SK-N-SH treated with all-trans-retinoic acid at 6 μM for 48 hours (cell line): ENCODE measurements around the gene SLC24A1.

Experiments
- ATAC-seq: fragments of 200-7000 bp; cut with Tn5 transposase; 3 replicates; pipeline ENCODE4 v1.9.1; 2020; ENCODE audit warnings: mild to moderate bottlenecking, moderate library complexity
- ARNTL ChIP-seq: fragments of 450-650 bp; formaldehyde crosslinking; IDR thresholded peaks from 2 replicates; pipeline ENCODE4 v1.5.0; 2020; ENCODE audit warnings: low read depth, mild to moderate bottlenecking, moderate library complexity, borderline replicate concordance
- BACH2 ChIP-seq: fragments of 250-450 bp; sonication (Bioruptor Pico); IDR thresholded peaks from 2 replicates; pipeline ENCODE4 v1.9.0; 2021; ENCODE audit warnings: mild to moderate bottlenecking, borderline replicate concordance
- CSDC2 ChIP-seq: fragments of 250-450 bp; sonication (Bioruptor Pico); IDR thresholded peaks from 2 replicates; pipeline ENCODE4 v1.5.0; 2020; ENCODE audit warnings: mild to moderate bottlenecking, moderate library complexity
- CSRNP3 ChIP-seq: fragments of 250-450 bp; sonication (Bioruptor Pico); IDR thresholded peaks from 2 replicates; pipeline ENCODE4 v1.5.1; 2021; ENCODE audit warnings: mild to moderate bottlenecking, moderate library complexity
- ESRRG ChIP-seq: fragments of 250-450 bp; sonication (Bioruptor Pico); IDR thresholded peaks from 2 replicates; pipeline ENCODE4 v1.6.1; 2021; ENCODE audit warnings: mild to moderate bottlenecking
- ISL1 ChIP-seq: fragments of 250-450 bp; sonication (Bioruptor Pico); IDR thresholded peaks from 2 replicates; pipeline ENCODE4 v2.1.2; 2022; ENCODE audit warnings: mild to moderate bottlenecking, moderate library complexity
- OSR1 ChIP-seq: fragments of 250-450 bp; sonication (Bioruptor Pico); IDR thresholded peaks from 2 replicates; pipeline ENCODE4 v1.8.0; 2022; ENCODE audit warnings: moderate library complexity, mild to moderate bottlenecking, inconsistent platforms
- PPARA ChIP-seq: fragments of 250-450 bp; sonication (Bioruptor Pico); IDR thresholded peaks from 2 replicates; pipeline ENCODE4 v1.5.0; 2020; ENCODE audit warnings: mild to moderate bottlenecking, borderline replicate concordance
- RARB ChIP-seq: fragments of 250-450 bp; sonication (Bioruptor Pico); IDR thresholded peaks from 2 replicates; pipeline ENCODE4 v1.8.0; 2021; ENCODE audit warnings: mild to moderate bottlenecking, moderate library complexity
- SNAI2 ChIP-seq: fragments of 250-450 bp; sonication (Bioruptor Pico); IDR thresholded peaks from 2 replicates; pipeline ENCODE4 v1.5.0; 2020; ENCODE audit warnings: mild to moderate bottlenecking, moderate library complexity
- TCF4 ChIP-seq: fragments of 250-450 bp; sonication (Bioruptor Pico); IDR thresholded peaks from 2 replicates; pipeline ENCODE4 v1.8.0; 2021; ENCODE audit warnings: mild to moderate bottlenecking, moderate library complexity, borderline replicate concordance
- TOX ChIP-seq: fragments of 250-450 bp; sonication (Bioruptor Pico); IDR thresholded peaks from 2 replicates; pipeline ENCODE4 v1.8.0; 2021; ENCODE audit warnings: mild to moderate bottlenecking, moderate library complexity, borderline replicate concordance
- TSHZ2 ChIP-seq: fragments of 250-450 bp; sonication (Bioruptor Pico); IDR thresholded peaks from 2 replicates; pipeline ENCODE4 v1.5.0; 2020; ENCODE audit warnings: mild to moderate bottlenecking, moderate library complexity
- ZC3H10 ChIP-seq: fragments of 250-450 bp; sonication (Bioruptor Pico); IDR thresholded peaks from 2 replicates; pipeline ENCODE4 v1.5.1; 2021; ENCODE audit warnings: mild to moderate bottlenecking, moderate library complexity
- ZFP3 ChIP-seq: fragments of 250-450 bp; sonication (Bioruptor Pico); IDR thresholded peaks from 2 replicates; pipeline ENCODE4 v1.5.0; 2020; ENCODE audit warnings: mild to moderate bottlenecking, moderate library complexity
- ZFP30 ChIP-seq: fragments of 450-650 bp; formaldehyde crosslinking; IDR thresholded peaks from 2 replicates; pipeline ENCODE4 v1.5.0; 2022; ENCODE audit warnings: mild to moderate bottlenecking, moderate library complexity
- ZNF70 ChIP-seq: fragments of 450-650 bp; formaldehyde crosslinking; IDR thresholded peaks from 2 replicates; pipeline ENCODE4 v1.5.0; 2020; ENCODE audit warnings: mild to moderate bottlenecking, moderate library complexity
- TF ChIP-seq, protein P1 (sequence below): fragments of 250-450 bp; sonication (Bioruptor Pico); IDR thresholded peaks from 2 replicates; pipeline ENCODE4 v1.8.0; 2020; ENCODE audit warnings: mild to moderate bottlenecking, moderate library complexity, borderline replicate concordance
- TF ChIP-seq, protein P2 (sequence below): fragments of 250-450 bp; sonication (Bioruptor Pico); IDR thresholded peaks from 2 replicates; pipeline ENCODE4 v1.5.1; 2020; ENCODE audit warnings: low read depth, mild to moderate bottlenecking, moderate library complexity
- TF ChIP-seq, protein P3 (sequence below): fragments of 250-450 bp; sonication (Bioruptor Pico); IDR thresholded peaks from 2 replicates; pipeline ENCODE4 v1.8.0; 2021; ENCODE audit warnings: low read depth, mild to moderate bottlenecking, moderate library complexity, borderline replicate concordance

SLC24A1 gene

GRCh38 chr15:65603134-65603533 lies 18.6 kb upstream of the SLC24A1 start:
- ATAC-seq: no peak
- TF ChIP-seq BACH2 (CRISPR knock-in tag) (no peak), ISL1 (CRISPR knock-in tag) (no peak), ZFP30 (no peak), CSDC2 (CRISPR knock-in tag) (no peak), TSHZ2 (CRISPR knock-in tag) (no peak), ZC3H10 (CRISPR knock-in tag) (no peak), SNAI2 (CRISPR knock-in tag) (no peak), ZFP3 (CRISPR knock-in tag) (no peak), TCF4 (CRISPR knock-in tag) (no peak), PPARA (no peak), ZNF70 (no peak), CSRNP3 (CRISPR knock-in tag) (no peak), ARNTL (CRISPR knock-in tag) (no peak), ESRRG (no peak)
- TF ChIP-seq, protein P1, sequence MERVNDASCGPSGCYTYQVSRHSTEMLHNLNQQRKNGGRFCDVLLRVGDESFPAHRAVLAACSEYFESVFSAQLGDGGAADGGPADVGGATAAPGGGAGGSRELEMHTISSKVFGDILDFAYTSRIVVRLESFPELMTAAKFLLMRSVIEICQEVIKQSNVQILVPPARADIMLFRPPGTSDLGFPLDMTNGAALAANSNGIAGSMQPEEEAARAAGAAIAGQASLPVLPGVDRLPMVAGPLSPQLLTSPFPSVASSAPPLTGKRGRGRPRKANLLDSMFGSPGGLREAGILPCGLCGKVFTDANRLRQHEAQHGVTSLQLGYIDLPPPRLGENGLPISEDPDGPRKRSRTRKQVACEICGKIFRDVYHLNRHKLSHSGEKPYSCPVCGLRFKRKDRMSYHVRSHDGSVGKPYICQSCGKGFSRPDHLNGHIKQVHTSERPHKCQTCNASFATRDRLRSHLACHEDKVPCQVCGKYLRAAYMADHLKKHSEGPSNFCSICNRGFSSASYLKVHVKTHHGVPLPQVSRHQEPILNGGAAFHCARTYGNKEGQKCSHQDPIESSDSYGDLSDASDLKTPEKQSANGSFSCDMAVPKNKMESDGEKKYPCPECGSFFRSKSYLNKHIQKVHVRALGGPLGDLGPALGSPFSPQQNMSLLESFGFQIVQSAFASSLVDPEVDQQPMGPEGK (CRISPR knock-in tag): no peak
- TF ChIP-seq, protein P2, sequence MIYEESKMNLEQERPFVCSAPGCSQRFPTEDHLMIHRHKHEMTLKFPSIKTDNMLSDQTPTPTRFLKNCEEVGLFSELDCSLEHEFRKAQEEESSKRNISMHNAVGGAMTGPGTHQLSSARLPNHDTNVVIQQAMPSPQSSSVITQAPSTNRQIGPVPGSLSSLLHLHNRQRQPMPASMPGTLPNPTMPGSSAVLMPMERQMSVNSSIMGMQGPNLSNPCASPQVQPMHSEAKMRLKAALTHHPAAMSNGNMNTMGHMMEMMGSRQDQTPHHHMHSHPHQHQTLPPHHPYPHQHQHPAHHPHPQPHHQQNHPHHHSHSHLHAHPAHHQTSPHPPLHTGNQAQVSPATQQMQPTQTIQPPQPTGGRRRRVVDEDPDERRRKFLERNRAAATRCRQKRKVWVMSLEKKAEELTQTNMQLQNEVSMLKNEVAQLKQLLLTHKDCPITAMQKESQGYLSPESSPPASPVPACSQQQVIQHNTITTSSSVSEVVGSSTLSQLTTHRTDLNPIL (CRISPR knock-in tag): no peak
- TF ChIP-seq, protein P3, sequence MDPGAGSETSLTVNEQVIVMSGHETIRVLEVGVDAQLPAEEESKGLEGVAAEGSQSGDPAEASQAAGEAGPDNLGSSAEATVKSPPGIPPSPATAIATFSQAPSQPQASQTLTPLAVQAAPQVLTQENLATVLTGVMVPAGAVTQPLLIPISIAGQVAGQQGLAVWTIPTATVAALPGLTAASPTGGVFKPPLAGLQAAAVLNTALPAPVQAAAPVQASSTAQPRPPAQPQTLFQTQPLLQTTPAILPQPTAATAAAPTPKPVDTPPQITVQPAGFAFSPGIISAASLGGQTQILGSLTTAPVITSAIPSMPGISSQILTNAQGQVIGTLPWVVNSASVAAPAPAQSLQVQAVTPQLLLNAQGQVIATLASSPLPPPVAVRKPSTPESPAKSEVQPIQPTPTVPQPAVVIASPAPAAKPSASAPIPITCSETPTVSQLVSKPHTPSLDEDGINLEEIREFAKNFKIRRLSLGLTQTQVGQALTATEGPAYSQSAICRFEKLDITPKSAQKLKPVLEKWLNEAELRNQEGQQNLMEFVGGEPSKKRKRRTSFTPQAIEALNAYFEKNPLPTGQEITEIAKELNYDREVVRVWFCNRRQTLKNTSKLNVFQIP (CRISPR knock-in tag): no peak

GRCh38 chr15:65603559-65603958 lies 18.2 kb upstream of the SLC24A1 start:
- ATAC-seq: no peak
- TF ChIP-seq PPARA (no peak), TOX (CRISPR knock-in tag) (no peak)
- TF ChIP-seq, all 23 proteins: peak for 0

DNA sequence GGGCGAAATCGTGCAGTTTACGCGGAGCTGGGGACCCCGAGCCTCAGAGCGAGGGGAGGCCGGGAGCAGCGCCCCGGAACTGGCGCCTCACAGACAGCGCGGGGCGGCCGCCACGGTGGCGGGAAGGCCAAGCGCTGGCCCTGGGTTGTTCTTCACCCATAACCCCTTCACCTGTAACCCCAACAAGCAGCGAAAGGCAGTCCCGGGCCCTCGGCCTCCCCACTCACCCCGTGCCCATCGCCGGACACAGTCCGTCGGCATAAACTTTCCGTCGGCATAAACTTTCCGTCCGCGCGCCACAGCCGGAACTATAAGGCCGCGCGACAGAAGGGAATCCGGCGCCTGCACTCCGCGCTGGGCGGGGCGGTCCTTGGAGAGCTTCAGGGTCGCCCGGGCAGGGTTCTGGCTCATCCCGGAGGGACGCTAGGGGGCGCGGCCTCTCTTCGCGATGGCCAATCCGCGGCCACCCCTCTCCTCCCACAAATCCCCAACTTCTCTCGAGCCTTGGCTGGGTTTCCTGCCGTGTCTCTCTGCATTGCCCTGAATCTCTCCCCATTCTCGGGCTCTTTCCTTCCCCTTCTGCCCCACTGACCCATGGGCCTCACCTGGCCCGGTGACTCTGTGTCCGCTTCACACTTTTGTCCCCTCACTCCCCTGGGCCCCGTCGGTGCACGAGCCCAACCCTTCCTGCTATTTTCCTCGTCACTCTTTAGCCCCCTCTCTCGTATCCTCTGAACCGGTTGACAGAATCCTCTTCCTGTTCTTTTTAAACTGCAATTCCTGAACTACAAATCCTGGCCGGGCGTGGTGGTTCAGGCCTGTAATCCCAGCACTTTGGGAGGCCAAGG lies 10.6 kb upstream of the SLC24A1 start, which contains the start of gene INTS14:
TSS of gene INTS14 (minus strand) at position 261 of the 848 bp plus-strand sequence. CDS start 3,751 bp downstream, outside the sequence.
- ATAC-seq: peak; percentile 100
- TF ChIP-seq TOX (CRISPR knock-in tag) (no peak), PPARA (no peak), CSRNP3 (CRISPR knock-in tag) (no peak), ZFP30 (no peak), ZFP3 (CRISPR knock-in tag) (0 out of 2 replicates have a peak, but pooled peaks have one; percentile 13), SNAI2 (CRISPR knock-in tag) (no peak), RARB (CRISPR knock-in tag) (no peak), ZC3H10 (CRISPR knock-in tag) (peak; percentile 42; the same call in 1 of the 2 replicates), BACH2 (CRISPR knock-in tag) (no peak), ARNTL (CRISPR knock-in tag) (no peak), ESRRG (no peak), ISL1 (CRISPR knock-in tag) (no peak), OSR1 (CRISPR knock-in tag) (no peak)
- TF ChIP-seq, protein P1 (CRISPR knock-in tag): no peak
- TF ChIP-seq, protein P3 (CRISPR knock-in tag): no peak
